Measurements from ENCODE around the gene RPL10A.

Gene RPL10A

GRCh38 chr6:35483893-35484645 is 15.9 kb downstream of the RPL10A start:
- Histone ChIP-seq H3K9ac (no peak overlapping the region), H4K20me1 (peaks cover 0 to 31% (median 0%) of the 10 kb centered on the region in 11 experiments; a peak in 5 of 22 replicates), H3K4me2 (peak overlapping the region in 3 of 11 experiments; percentile 12 to 46 (median 19); a peak in 3 of 22 replicates), H3K27ac (no peak overlapping the region), H3K36me3 (no peaks in the 10 kb centered on the region), H3K4me3 (no peak overlapping the region), H3K9me3 (replicated peaks in 1 of 11) (no peaks in the 10 kb centered on the region), H3K4me1 (peaks cover 15 to 46% (median 24%) of the 10 kb centered on the region in 10 experiments), H3K27me3 (no peaks in the 10 kb centered on the region)
- TF ChIP-seq Cebpa-rat (IDR thresholded peaks at IDR 0.05) = no peak

GRCh38 chr6:35484921-35485392 is 16.8 kb downstream of the RPL10A start:
- H4K20me1 ChIP-seq = peaks cover 0 to 31% (median 0%) of the 10 kb centered on the region in 11 experiments; a peak in 4 of 22 replicates
- H3K27me3 ChIP-seq = no peaks in the 10 kb centered on the region
- peak overlapping the region in 4 of 11 experiments; percentile 5 to 46 (median 14); a peak in 6 of 22 replicates for H3K4me2 ChIP-seq
- peaks cover 15 to 48% (median 25%) of the 10 kb centered on the region in 10 experiments for H3K4me1 ChIP-seq
- TF ChIP-seq Cebpa-rat (IDR thresholded peaks at IDR 0.05) = no peak
- H3K9ac ChIP-seq = no peak overlapping the region
- no peak overlapping the region for H3K4me3 ChIP-seq
- no peaks in the 10 kb centered on the region for H3K36me3 ChIP-seq
- no peak overlapping the region for H3K27ac ChIP-seq
- H3K9me3 ChIP-seq (replicated peaks in 1 of 11) = no peaks in the 10 kb centered on the region

GRCh38 chr6:35485402-35485877 is 17.2 kb downstream of the RPL10A start:
- no peaks in the 10 kb centered on the region for H3K36me3 ChIP-seq
- H3K4me2 ChIP-seq = peak overlapping the region in 4 of 11 experiments; percentile 5 to 46 (median 14); a peak in 5 of 22 replicates
- H3K9ac ChIP-seq = no peak overlapping the region
- H4K20me1 ChIP-seq = peaks cover 0 to 34% (median 0%) of the 10 kb centered on the region in 11 experiments; a peak in 5 of 22 replicates
- H3K4me3 ChIP-seq = no peak overlapping the region
- peaks cover 0 to 2% (median 0%) of the 10 kb centered on the region in 11 experiments; a peak in 5 of 22 replicates for H3K27me3 ChIP-seq
- no peak overlapping the region for H3K27ac ChIP-seq
- H3K4me1 ChIP-seq = peaks cover 15 to 53% (median 27%) of the 10 kb centered on the region in 10 experiments
- TF ChIP-seq Cebpa-rat (IDR thresholded peaks at IDR 0.05) = no peak
- no peaks in the 10 kb centered on the region for H3K9me3 ChIP-seq (replicated peaks in 1 of 11)

DNA sequence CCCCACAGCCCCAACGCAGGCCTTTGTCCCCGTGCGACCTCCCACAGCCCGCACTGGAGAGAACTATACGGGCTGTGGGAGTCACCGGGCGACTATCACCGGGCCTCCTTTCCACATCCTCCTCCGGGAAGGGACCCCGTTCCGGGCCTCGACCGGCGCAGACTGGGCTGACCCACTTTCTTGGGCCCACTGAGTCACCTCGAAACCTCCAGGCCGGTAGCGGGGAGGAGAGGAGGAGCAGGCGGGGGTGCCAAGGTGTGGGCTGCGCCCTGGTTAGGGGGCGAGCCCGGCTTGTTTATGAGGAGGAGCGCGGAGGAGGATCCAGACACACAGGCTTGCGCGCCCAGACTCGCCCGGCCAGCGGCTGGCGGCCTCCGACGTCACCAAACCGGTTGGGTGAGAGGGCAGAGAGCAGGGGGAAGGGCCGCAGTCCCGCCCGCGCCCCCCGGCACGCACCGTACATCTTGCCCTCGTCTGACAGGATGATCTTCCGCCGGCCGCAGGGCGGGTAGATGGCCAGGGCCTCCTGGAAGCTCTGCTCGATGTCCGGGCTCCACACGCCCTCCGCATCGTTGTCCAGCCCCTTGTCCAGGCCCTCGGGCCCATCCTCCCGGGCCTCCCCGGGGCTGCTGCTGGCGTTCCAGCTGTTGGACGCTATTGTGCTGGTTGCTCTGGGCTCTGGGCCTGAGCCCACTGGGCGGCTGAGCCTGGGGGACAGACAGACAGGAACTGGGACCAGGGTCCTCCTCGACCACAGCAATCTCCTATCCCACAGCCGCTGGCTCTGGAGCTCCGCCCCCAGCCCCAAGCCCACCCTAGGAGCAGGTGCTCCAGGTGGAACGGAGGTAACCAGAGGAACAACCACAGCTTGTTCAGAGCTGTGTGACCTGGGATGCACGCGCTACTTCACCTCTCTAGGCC is 18.1 kb downstream of the RPL10A start:
- TF ChIP-seq Cebpa-rat (IDR thresholded peaks at IDR 0.05) = no peak
- Histone ChIP-seq H3K9ac (no peak overlapping the region), H3K4me1 (peaks cover 22 to 61% (median 32%) of the 10 kb centered on the region in 10 experiments), H3K36me3 (no peaks in the 10 kb centered on the region), H3K4me2 (no peak overlapping the region), H3K27me3 (peaks cover 0 to 11% (median 0%) of the 10 kb centered on the region in 11 experiments; a peak in 7 of 22 replicates), H4K20me1 (peaks cover 0 to 42% (median under 1%) of the 10 kb centered on the region in 11 experiments; a peak in 12 of 22 replicates), H3K27ac (no peak overlapping the region), H3K4me3 (no peak overlapping the region), H3K9me3 (replicated peaks in 1 of 11) (no peaks in the 10 kb centered on the region)

DNA sequence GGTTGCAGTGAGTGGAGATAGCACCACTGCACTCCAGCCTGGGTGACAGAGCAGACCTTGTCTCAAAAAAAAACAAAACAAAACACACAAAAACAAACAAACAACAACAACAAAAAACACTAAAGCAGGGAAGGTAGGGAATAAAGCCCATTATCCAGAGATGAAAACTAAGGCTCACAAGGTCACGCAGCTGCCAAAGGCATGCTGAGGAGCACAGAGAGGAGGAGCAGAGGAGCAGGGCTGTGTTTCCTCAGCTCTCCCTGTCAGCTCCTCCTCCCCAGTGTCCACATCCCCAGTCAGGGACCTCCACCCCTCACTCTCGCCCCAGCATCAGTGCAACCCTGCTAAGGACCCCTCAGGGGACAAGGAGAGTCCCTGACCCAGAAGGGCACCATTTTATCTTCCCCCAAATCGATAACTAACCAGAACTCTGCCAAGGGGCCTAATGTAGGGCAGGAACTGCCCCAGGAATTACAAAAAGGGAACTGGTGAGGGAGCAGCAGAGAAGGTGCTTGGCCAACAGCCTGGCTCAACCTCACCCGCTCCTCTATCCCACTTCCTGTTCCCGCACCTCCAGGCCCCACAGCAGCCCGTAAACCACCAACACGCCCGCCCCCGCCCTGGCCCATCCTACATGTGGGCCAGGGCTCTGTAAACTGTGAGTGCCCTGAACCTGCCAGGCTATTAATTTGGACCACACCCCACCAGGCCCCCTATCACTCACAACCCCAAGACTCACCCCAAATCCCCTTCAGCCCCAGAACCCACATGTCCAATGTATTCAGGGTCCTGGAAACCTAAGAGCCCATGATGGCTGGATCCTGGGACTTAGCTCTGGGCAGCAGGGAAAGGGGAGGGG is 19.7 kb downstream of the RPL10A start:
- peak overlapping the region; percentile 41 to 85 (median 73) for H3K4me2 ChIP-seq
- H3K4me1 ChIP-seq = peaks cover 38 to 77% (median 48%) of the 10 kb centered on the region in 10 experiments

GRCh38 chr6:35488517-35488862 is 20.3 kb downstream of the RPL10A start:
- H3K9ac ChIP-seq = peak overlapping the region in 1 of 11 experiments; percentile 3; a peak in 1 of 22 replicates
- H3K4me3 ChIP-seq = no peak overlapping the region

More for the DNA sequence above, 19.7 kb downstream of the RPL10A start:
- Histone ChIP-seq H4K20me1 (peaks cover 0 to 58% (median 17%) of the 10 kb centered on the region in 11 experiments; a peak in 18 of 22 replicates), H3K9me3 (replicated peaks in 1 of 11) (no peaks in the 10 kb centered on the region), H3K36me3 (no peaks in the 10 kb centered on the region), H3K4me3 (no peak overlapping the region), H3K9ac (peak overlapping the region in 4 of 11 experiments; percentile 3 to 44 (median 13); a peak in 4 of 22 replicates), H3K27me3 (peaks cover 0 to 27% (median 0%) of the 10 kb centered on the region in 11 experiments; a peak in 7 of 22 replicates), H3K27ac (peak overlapping the region in 5 of 11 experiments; percentile 44 to 63 (median 50); a peak in 9 of 22 replicates)
- no peak for TF ChIP-seq Cebpa-rat (IDR thresholded peaks at IDR 0.05)

DNA sequence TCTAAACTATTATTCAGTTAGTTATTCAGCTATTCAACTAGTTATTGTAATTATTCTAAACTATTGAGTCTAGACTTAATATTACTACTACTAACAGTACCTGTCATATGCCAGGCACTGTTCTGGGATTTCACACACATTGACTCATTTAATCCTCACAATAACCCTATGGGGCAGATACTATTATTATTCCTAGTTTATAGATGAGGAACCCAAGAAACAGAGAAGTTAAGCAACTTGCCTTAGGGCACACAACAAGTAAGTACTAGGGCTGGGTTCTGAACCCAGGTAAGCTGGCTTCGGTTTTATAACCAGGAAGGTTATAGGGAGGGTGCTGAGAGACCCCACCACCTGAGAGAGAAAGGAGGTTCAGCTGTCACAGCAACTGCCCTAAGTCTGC is 20.9 kb downstream of the RPL10A start:
- H3K4me2 ChIP-seq = peak overlapping the region in 4 of 11 experiments; percentile 73 to 85 (median 80); a peak in 6 of 22 replicates
- peaks cover 0 to 70% (median 28%) of the 10 kb centered on the region in 11 experiments; a peak in 19 of 22 replicates for H4K20me1 ChIP-seq
- no peaks in the 10 kb centered on the region for H3K9me3 ChIP-seq (replicated peaks in 1 of 11)
- peaks cover 0 to 39% (median 0%) of the 10 kb centered on the region in 11 experiments; a peak in 7 of 22 replicates for H3K27me3 ChIP-seq
- H3K27ac ChIP-seq = no peak overlapping the region
- no peak overlapping the region for H3K9ac ChIP-seq
- no peaks in the 10 kb centered on the region for H3K36me3 ChIP-seq
- H3K4me1 ChIP-seq = peaks cover 50 to 80% (median 60%) of the 10 kb centered on the region in 10 experiments
- H3K4me3 ChIP-seq = no peak overlapping the region
- TF ChIP-seq Cebpa-rat (IDR thresholded peaks at IDR 0.05) = no peak

More at GRCh38 chr6:35488517-35488862, 20.3 kb downstream of the RPL10A start:
- H3K27ac ChIP-seq = peak overlapping the region in 4 of 11 experiments; percentile 29 to 63 (median 47); a peak in 4 of 22 replicates
- H3K27me3 ChIP-seq = peaks cover 0 to 33% (median 0%) of the 10 kb centered on the region in 11 experiments; a peak in 7 of 22 replicates
- no peaks in the 10 kb centered on the region for H3K9me3 ChIP-seq (replicated peaks in 1 of 11)
- no peaks in the 10 kb centered on the region for H3K36me3 ChIP-seq
- peak overlapping the region; percentile 41 to 85 (median 73) for H3K4me2 ChIP-seq
- H3K4me1 ChIP-seq = peaks cover 44 to 80% (median 54%) of the 10 kb centered on the region in 10 experiments
- peaks cover 0 to 64% (median 23%) of the 10 kb centered on the region in 11 experiments; a peak in 18 of 22 replicates for H4K20me1 ChIP-seq
- no peak for TF ChIP-seq Cebpa-rat (IDR thresholded peaks at IDR 0.05)

Measured in BLaER1 treated with 17β-estradiol and CSF1 and Interleukin-3, amounts not matched to agents 10 nM and 100 nM (cell line).